Lower lobe of right lung (tissue), 2 donors: Measurements from ENCODE around the gene PBX1. TPM values are rescaled to one million over a fixed set of nuclear protein-coding genes. Genes with fewer than 3 reads are reported as not detected.

Experiments used
- ATAC-seq, 2 donors: fragments of 200-7000 bp; cut with Tn5 transposase; one replicate each; pipeline ENCODE4 v1.9.1; 2020 to 2022; ENCODE audit warnings: mild to moderate bottlenecking in 2 of 2, moderate library complexity in 2 of 2
- DNase-seq: peaks from one replicate; pipeline ENCODE4 v3.0.0-alpha.2; 2020
- H3K27ac ChIP-seq: fragments of 200-600 bp; one replicate; pipeline ENCODE4 v1.8.0; 2022
- H3K27me3 ChIP-seq: fragments of 200-600 bp; one replicate; pipeline ENCODE4 v1.8.0; 2022; ENCODE audit warnings: low read depth
- H3K36me3 ChIP-seq: fragments of 200-600 bp; one replicate; pipeline ENCODE4 v1.8.0; 2022; ENCODE audit warnings: mild to moderate bottlenecking
- H3K4me1 ChIP-seq: fragments of 200-600 bp; one replicate; pipeline ENCODE4 v1.8.0; 2022
- H3K4me3 ChIP-seq: fragments of 200-600 bp; one replicate; pipeline ENCODE4 v1.8.0; 2022; ENCODE audit warnings: mild to moderate bottlenecking
- H3K9me3 ChIP-seq: fragments of 200-600 bp; one replicate; pipeline ENCODE4 v1.8.0; 2022
- CTCF ChIP-seq: fragments of 200-600 bp; IDR thresholded peaks from one replicate; pipeline ENCODE4 v1.8.0; 2022; ENCODE audit warnings: antibody characterized with exemption, mild to moderate bottlenecking
- intact Hi-C: fragments of 100-400 bp; cut with DNase I; formaldehyde crosslinking; loops from one replicate; pipeline ENCODE4 v1.11.0; 2022
- total RNA-seq: library from RNA; stranded (reverse); fragmentation: NEBNext Ultra II Directional; extraction: Animal tissue kit (Norgen Biotek cat#: 25700); gene quantifications from one replicate; pipeline ENCODE4 v1.2.1, GENCODE V29; 2021
- donor health status: DM: no; HTN: yes; CAD: no; lungs with severe emphysema.

PBX1 gene
- total RNA-seq, 1 donor from 2014 or later = 58.1 TPM

GRCh38 chr1:164592634-164593033 is 33.6 kb downstream of the PBX1 start:
- Histone ChIP-seq H3K27ac (peak overlapping the region; percentile 14), H3K9me3 (no peaks in the 10 kb centered on the region), H3K27me3 (no peaks in the 10 kb centered on the region), H3K4me3 (no peak overlapping the region), H3K36me3 (no peaks in the 10 kb centered on the region), H3K4me1 (peaks cover 35% of the 10 kb centered on the region)
- intact Hi-C loops = no loop called here
- no peak for TF ChIP-seq CTCF
- DNase-seq = no peak
- ATAC-seq = no peak

GRCh38 chr1:164595212-164595611 is 36.2 kb downstream of the PBX1 start:
- no peak overlapping the region for H3K4me3 ChIP-seq
- H3K27me3 ChIP-seq = no peaks in the 10 kb centered on the region
- intact Hi-C loops = no loop called here
- no peak for TF ChIP-seq CTCF
- H3K36me3 ChIP-seq = no peaks in the 10 kb centered on the region
- peaks cover 16% of the 10 kb centered on the region for H3K4me1 ChIP-seq
- ATAC-seq (no peak), DNase-seq (no peak)
- no peak overlapping the region for H3K27ac ChIP-seq
- H3K9me3 ChIP-seq = no peaks in the 10 kb centered on the region

- no peaks in the 10 kb centered on the region for H3K9me3 ChIP-seq
- DNase-seq = no peak
- intact Hi-C loops = no loop called here
- H3K27ac ChIP-seq = no peak overlapping the region
- no peaks in the 10 kb centered on the region for H3K36me3 ChIP-seq
- H3K4me3 ChIP-seq = no peak overlapping the region
- TF ChIP-seq CTCF = no peak
- peaks cover 15% of the 10 kb centered on the region for H3K4me1 ChIP-seq
- no peaks in the 10 kb centered on the region for H3K27me3 ChIP-seq
- ATAC-seq = no peak
Measured at GRCh38 chr1:164596172-164596571, 37.2 kb downstream of the PBX1 start.

GRCh38 chr1:164598719-164599118 is 39.7 kb downstream of the PBX1 start:
- H3K27ac ChIP-seq = no peak overlapping the region
- no peaks in the 10 kb centered on the region for H3K27me3 ChIP-seq
- TF ChIP-seq CTCF = no peak
- intact Hi-C loops = no loop called here
- H3K9me3 ChIP-seq = no peaks in the 10 kb centered on the region
- no peak overlapping the region for H3K4me3 ChIP-seq
- H3K36me3 ChIP-seq = no peaks in the 10 kb centered on the region
- peaks cover 26% of the 10 kb centered on the region for H3K4me1 ChIP-seq
- DNase-seq = no peak
- ATAC-seq = no peak

- DNase-seq (no peak), ATAC-seq (no peak)
- intact Hi-C loops = no loop called here
- Histone ChIP-seq H3K4me1 (peaks cover 26% of the 10 kb centered on the region), H3K9me3 (no peaks in the 10 kb centered on the region), H3K4me3 (no peak overlapping the region), H3K36me3 (no peaks in the 10 kb centered on the region), H3K27me3 (no peaks in the 10 kb centered on the region), H3K27ac (no peak overlapping the region)
- no peak for TF ChIP-seq CTCF
Measured at GRCh38 chr1:164599272-164599671, 40.3 kb downstream of the PBX1 start.
